IMR-90 (cell line): ENCODE measurements around the gene SLBP. TPM values are rescaled to one million over a fixed set of nuclear protein-coding genes. Genes with fewer than 3 reads are reported as not detected.

Experiments
- ATAC-seq: fragments of 200-7000 bp; cut with Tn5 transposase; 2 replicates; pipeline ENCODE4 v1.9.1; 2020; ENCODE audit warnings: low read depth, mild to moderate bottlenecking, moderate library complexity
- BruUV-seq: library from RNA; stranded (reverse); fragments of 400-500 nt; replicated peaks from 2 replicates; lab custom pipeline; 2021; lab: Mats Ljungman, UMichigan
- CTCF ChIA-PET: fragments of 300-600 bp; formaldehyde crosslinking; extraction: SDS; loops from one replicate; lab custom pipeline; 2021; ENCODE audit warnings: antibody characterized with exemption; lab: Yijun Ruan, JAX
- POLR2A ChIA-PET: fragments of 300-600 bp; sonication (Branson Sonifier 250); formaldehyde crosslinking; loops from one replicate; lab custom pipeline; 2022; ENCODE audit warnings: antibody characterized with exemption; ENCODE audit not compliant: unreplicated experiment; lab: Charles Lee
- DNase-seq: peaks from one replicate; pipeline ENCODE4 v3.0.0; 2013
- H2AFZ ChIP-seq: replicated peaks from 2 replicates; pipeline ENCODE3; 2013; ENCODE audit warnings: low read length, mild to moderate bottlenecking; ENCODE audit not compliant: poor library complexity
- H2AK5ac ChIP-seq: 2 replicates; pipeline ENCODE4 v1.6.1; 2013; ENCODE audit warnings: low read depth, low read length, inconsistent platforms
- H2AK9ac ChIP-seq: replicated peaks from 2 replicates; pipeline ENCODE3; 2013; ENCODE audit warnings: mild to moderate bottlenecking, low read depth, low read length, moderate library complexity; ENCODE audit not compliant: poor library complexity
- H2BK120ac ChIP-seq: 2 replicates; pipeline ENCODE4 v1.6.1; 2013; ENCODE audit warnings: low read depth, low read length, inconsistent platforms
- H2BK15ac ChIP-seq: 3 replicates; pipeline ENCODE4 v1.6.1; 2013; ENCODE audit warnings: low read depth, low read length, inconsistent platforms
- H2BK20ac ChIP-seq: 2 replicates; pipeline ENCODE4 v1.6.1; 2013; ENCODE audit warnings: low read depth, mild to moderate bottlenecking, inconsistent platforms, low read length, moderate library complexity
- H2BK5ac ChIP-seq: 2 replicates; pipeline ENCODE4 v1.6.1; 2013; ENCODE audit warnings: mild to moderate bottlenecking, low read depth, low read length, inconsistent platforms; ENCODE audit not compliant: poor library complexity, severe bottlenecking
- H3K14ac ChIP-seq: replicated peaks from 2 replicates; pipeline ENCODE4 v1.6.1; 2013; ENCODE audit warnings: low read depth, low read length, inconsistent platforms
- H3K18ac ChIP-seq: 2 replicates; pipeline ENCODE4 v1.6.1; 2013; ENCODE audit warnings: low read depth, low read length, control low read depth
- H3K23ac ChIP-seq: 2 replicates; pipeline ENCODE4 v1.6.1; 2013; ENCODE audit warnings: low read depth, low read length, inconsistent platforms
- H3K27ac ChIP-seq: 2 replicates; pipeline ENCODE4 v1.5.1; 2013; ENCODE audit warnings: mild to moderate bottlenecking, control low read depth, low read length; ENCODE audit not compliant: insufficient read depth
- H3K27me3 ChIP-seq: 2 replicates; pipeline ENCODE4 v1.6.1; 2013; ENCODE audit warnings: low read length; ENCODE audit not compliant: control insufficient read depth, insufficient read depth
- H3K36me3 ChIP-seq: 2 replicates; pipeline ENCODE4 v1.6.1; 2013; ENCODE audit warnings: low read length, mixed read lengths; ENCODE audit not compliant: control insufficient read depth, insufficient read depth
- H3K4ac ChIP-seq: 2 replicates; pipeline ENCODE4 v1.6.1; 2013; ENCODE audit warnings: low read depth, low read length, inconsistent platforms
- H3K4me1 ChIP-seq: 2 replicates; pipeline ENCODE4 v1.6.1; 2013; ENCODE audit warnings: low read length, mixed read lengths; ENCODE audit not compliant: control insufficient read depth, insufficient read depth
- H3K4me2 ChIP-seq: 2 replicates; pipeline ENCODE4 v1.6.1; 2013; ENCODE audit warnings: low read depth, mild to moderate bottlenecking, control low read depth, low read length, moderate library complexity
- H3K4me3 ChIP-seq: 2 replicates; pipeline ENCODE4 v1.5.1; 2013; ENCODE audit warnings: low read depth, mild to moderate bottlenecking, control low read depth, low read length, moderate library complexity; ENCODE audit not compliant: insufficient read depth
- H3K56ac ChIP-seq: 2 replicates; pipeline ENCODE4 v1.6.1; 2013; ENCODE audit warnings: low read length, inconsistent platforms; ENCODE audit not compliant: insufficient read depth; ENCODE audit errors: extremely low read depth
- H3K79me1 ChIP-seq, 2 experiments: 2 replicates each; pipeline ENCODE4 v1.6.1; 2013; ENCODE audit warnings: low read length in 2 of 2, inconsistent platforms in 1 of 2, low read depth in 1 of 2
- H3K9ac ChIP-seq: 2 replicates; pipeline ENCODE4 v1.6.1; 2013; ENCODE audit warnings: low read depth, low read length, control low read depth
- H3K9me1 ChIP-seq: 2 replicates; pipeline ENCODE4 v1.6.1; 2013; ENCODE audit warnings: low read length, inconsistent platforms; ENCODE audit not compliant: insufficient read depth
- H3K9me3 ChIP-seq: 2 replicates; pipeline ENCODE4 v1.6.1; 2013; ENCODE audit warnings: low read length; ENCODE audit not compliant: control insufficient read depth, insufficient read depth
- H4K20me1 ChIP-seq: 2 replicates; pipeline ENCODE4 v1.6.1; 2013; ENCODE audit warnings: low read length, inconsistent platforms; ENCODE audit not compliant: insufficient read depth
- H4K5ac ChIP-seq: 2 replicates; pipeline ENCODE4 v1.6.1; 2013; ENCODE audit warnings: mild to moderate bottlenecking, low read depth, low read length, control low read depth
- H4K8ac ChIP-seq, 2 experiments: 2 replicates each; pipeline ENCODE4 v1.6.1; 2013; ENCODE audit warnings: low read depth in 2 of 2, low read length in 2 of 2, control low read depth in 1 of 2, inconsistent platforms in 1 of 2
- H4K91ac ChIP-seq: 2 replicates; pipeline ENCODE4 v1.6.1; 2013; ENCODE audit warnings: low read depth, low read length, inconsistent platforms; ENCODE audit not compliant: insufficient read depth
- BHLHE40 ChIP-seq: fragments of 150-350 bp; IDR thresholded peaks from 2 replicates; pipeline ENCODE4 v1.6.1; 2016; ENCODE audit warnings: mild to moderate bottlenecking, low read depth, low read length
- CEBPB ChIP-seq: IDR thresholded peaks from 2 replicates; pipeline ENCODE4 v1.6.1; 2012; ENCODE audit warnings: low read depth, low read length, improper control_type of control experiment
- CHD1 ChIP-seq: IDR thresholded peaks from 2 replicates; pipeline ENCODE4 v1.6.1; 2012; ENCODE audit warnings: low read depth, low read length, improper control_type of control experiment
- CTCF ChIP-seq: conservative IDR thresholded peaks from 2 replicates; pipeline ENCODE4 v1.5.1; 2012; ENCODE audit warnings: mild to moderate bottlenecking, low read depth, low read length, improper control_type of control experiment
- ELK1 ChIP-seq: fragments of 150-350 bp; IDR thresholded peaks from 2 replicates; pipeline ENCODE4 v1.6.1; 2016; ENCODE audit warnings: low read depth, mild to moderate bottlenecking, low read length, moderate library complexity, borderline replicate concordance
- FOS ChIP-seq: fragments of 150-350 bp; IDR thresholded peaks from 2 replicates; pipeline ENCODE4 v1.6.1; 2016; ENCODE audit warnings: low read depth, low read length
- MAFK ChIP-seq: IDR thresholded peaks from 2 replicates; pipeline ENCODE4 v1.6.1; 2012; ENCODE audit warnings: low read depth, low read length, improper control_type of control experiment
- MAZ ChIP-seq: IDR thresholded peaks from 2 replicates; pipeline ENCODE4 v1.6.1; 2012; ENCODE audit warnings: low read depth, mild to moderate bottlenecking, low read length, improper control_type of control experiment, moderate library complexity, borderline replicate concordance
- MXI1 ChIP-seq: IDR thresholded peaks from 2 replicates; pipeline ENCODE4 v1.6.1; 2012; ENCODE audit warnings: low read depth, mild to moderate bottlenecking, low read length, moderate library complexity, borderline replicate concordance
- NFE2L2 ChIP-seq: fragments of 150-350 bp; IDR thresholded peaks from 2 replicates; pipeline ENCODE4 v1.6.1; 2016; ENCODE audit warnings: low read depth, mild to moderate bottlenecking, low read length
- POLR2A ChIP-seq: IDR thresholded peaks from 2 replicates; pipeline ENCODE4 v1.6.1; 2012; ENCODE audit warnings: mild to moderate bottlenecking, low read depth, low read length
- RAD21 ChIP-seq: IDR thresholded peaks from 2 replicates; pipeline ENCODE4 v1.6.1; 2012; ENCODE audit warnings: low read length, improper control_type of control experiment
- RCOR1 ChIP-seq: IDR thresholded peaks from 2 replicates; pipeline ENCODE4 v1.6.1; 2012; ENCODE audit warnings: mild to moderate bottlenecking, low read length, improper control_type of control experiment; ENCODE audit not compliant: insufficient replicate concordance
- RFX5 ChIP-seq: IDR thresholded peaks from 2 replicates; pipeline ENCODE4 v1.8.0; 2012; ENCODE audit warnings: low read depth, mild to moderate bottlenecking, low read length, moderate library complexity
- SMC3 ChIP-seq: fragments of 150-350 bp; IDR thresholded peaks from 2 replicates; pipeline ENCODE4 v1.6.1; 2016; ENCODE audit warnings: low read depth, mild to moderate bottlenecking, antibody characterized with exemption, low read length, moderate library complexity
- USF2 ChIP-seq: fragments of 150-350 bp; IDR thresholded peaks from 2 replicates; pipeline ENCODE4 v1.6.1; 2017; ENCODE audit warnings: mild to moderate bottlenecking, antibody characterized with exemption, low read length, low read depth
- WGBS, 2 experiments: methylation state at CpG; one replicate each; pipeline versions ENCODE4 v1.1.5 to v1.1.7; 2013; ENCODE audit warnings: missing lambda C conversion rate in 2 of 2; ENCODE audit not compliant: insufficient read length in 1 of 2; ENCODE audit errors: extremely low coverage in 2 of 2; 5-methylcytosine and 5-hydroxymethylcytosine counted together
- dilution Hi-C: fragments of 300-500 bp; cut with HindIII; formaldehyde crosslinking; loops from one replicate; pipeline ENCODE4 v1.14.3; 2018; ENCODE audit warnings: low sequenced_read_pairs; ENCODE audit not compliant: unreplicated experiment
- in situ Hi-C: fragments of 300-500 bp; cut with MboI; formaldehyde crosslinking; loops from 3 replicates; pipeline ENCODE4 v1.14.3; 2019; ENCODE audit warnings: low sequenced_read_pairs, inconsistent platforms, mixed read lengths
- intact Hi-C: fragments of 100-400 bp; cut with micrococcal nuclease; formaldehyde crosslinking; loops from 2 replicates; pipeline ENCODE4 v1.10.0; 2022
- polyA plus RNA-seq, 3 experiments: library from polyadenylated mRNA; depleted of rRNA; stranded (reverse); fragments of >200 nt; gene quantifications; 2 replicates each; pipeline ENCODE4 v1.2.3, GENCODE V29; 2012; ENCODE audit warnings: low replicate concordance in 1 of 3
- total RNA-seq: library from RNA; depleted of rRNA; stranded (reverse); fragments of >200 nt; gene quantifications from 2 replicates; pipeline ENCODE4 v1.2.3, GENCODE V29; 2012

Gene SLBP
- total and polyA plus RNA-seq, 2 of the 4 experiments (the other 2 are of a cell fraction) = 64.9 to 66.1 TPM

- no peak for ATAC-seq
- Histone ChIP-seq H3K4me3 (no peak overlapping the region), H3K4me1 (no peaks in the 10 kb centered on the region), H3K23ac (no peak overlapping the region), H2AFZ (no peak overlapping the region), H2BK15ac (no peak overlapping the region), H3K79me1 (no peaks in the 10 kb centered on the region), H3K4me2 (no peak overlapping the region), H3K18ac (no peak overlapping the region), H2BK120ac (no peak overlapping the region), H3K27me3 (no peaks in the 10 kb centered on the region), H3K9ac (no peak overlapping the region), H3K36me3 (no peaks in the 10 kb centered on the region), H3K27ac (no peak overlapping the region), H3K9me3 (no peaks in the 10 kb centered on the region), H4K91ac (no peak overlapping the region), H3K56ac (no peak overlapping the region), H2AK5ac (no peak overlapping the region), H4K20me1 (no peaks in the 10 kb centered on the region), H2BK5ac (no peak overlapping the region), H4K5ac (no peak overlapping the region), H4K8ac (no peak overlapping the region), H3K9me1 (no peaks in the 10 kb centered on the region), H2AK9ac (no peak overlapping the region), H2BK20ac (no peak overlapping the region), H3K4ac (no peak overlapping the region), H3K14ac (no peak overlapping the region)
- 81% methylated on average over 2 of the region's 5 CpGs; no CpG with 5 or more reads in 1 of the 2 experiments for WGBS, 2 experiments
- intact Hi-C loops = no loop called here
- CTCF ChIA-PET = no interaction called here
- TF ChIP-seq FOS (no peak), CTCF (no peak), RCOR1 (no peak), RFX5 (no peak), ELK1 (no peak), SMC3 (no peak), MAZ (no peak), CHD1 (no peak), MXI1 (no peak), USF2 (no peak), BHLHE40 (no peak), CEBPB (no peak), POLR2A (no peak), MAFK (no peak), NFE2L2 (no peak), RAD21 (no peak)
- BruUV-seq = no TSS peak
- DNase-seq = no peak
- dilution Hi-C loops = no loop called here
- in situ Hi-C loops = no loop called here
- POLR2A ChIA-PET = interaction anchor here (0.6 kb wide), 1 partner anchor 72 kb away, joined by 3 read pairs; no protein-coding TSS in a partner anchor
Measured at GRCh38 chr4:1663549-1663948, 48.6 kb downstream of the SLBP start.
